Medulla oblongata (tissue), 1 donor: ENCODE results near the gene ASF1B.
A peak's percentile ranks its signal among the peaks of the same experiment; 100 is the strongest.

Experiments used
- DNase-seq: peaks from one replicate; pipeline ENCODE4 v3.0.0-alpha.2; 2015; ENCODE audit errors: extremely low spot score

The ASF1B gene

GRCh38 chr19:14088634-14089411, 47.6 kb downstream of the ASF1B start:
- no peak for DNase-seq

GRCh38 chr19:14086098-14086497, 50.3 kb downstream of the ASF1B start:
- no peak for DNase-seq

DNA sequence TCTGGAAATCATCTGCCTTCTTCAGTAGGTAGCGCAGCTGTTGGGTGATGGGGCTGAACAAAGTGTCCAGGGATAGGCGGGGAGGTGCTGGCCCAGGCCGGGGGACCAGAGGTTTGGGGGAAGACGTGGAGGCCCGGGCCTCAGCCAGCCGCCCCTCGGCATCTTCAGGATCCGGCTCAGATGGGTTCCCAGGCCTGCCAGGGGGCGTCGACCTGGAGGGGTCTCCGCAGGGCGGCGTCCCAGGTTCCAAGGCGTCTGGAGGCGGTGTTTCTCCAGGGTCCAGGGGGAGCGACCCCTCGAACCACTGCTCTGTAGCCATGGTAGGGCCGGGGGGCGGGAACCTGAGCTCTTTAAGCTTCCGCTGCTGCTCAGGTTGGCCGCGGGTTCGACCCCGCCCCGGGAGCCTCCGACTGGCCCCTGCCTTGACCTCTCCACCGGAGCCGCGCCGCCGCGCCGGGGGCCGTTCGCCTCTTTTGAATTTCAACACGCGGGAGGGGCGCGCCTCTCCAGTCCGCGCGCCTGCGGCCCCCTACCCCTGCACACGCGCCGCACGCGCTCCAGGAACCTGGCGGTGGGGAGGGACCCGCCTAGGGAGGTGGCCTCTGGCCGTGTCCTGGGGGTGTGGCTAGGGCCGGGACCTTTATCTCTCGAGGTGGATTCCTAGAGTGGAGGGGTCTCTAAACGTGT, 50.9 kb downstream of the ASF1B start, which contains the start of gene C19orf67:
Gene C19orf67 (minus strand): TSS at position 475 of the 687 bp plus-strand sequence. CDS start 156 bp downstream, at position 319.
- no peak for DNase-seq

DNA sequence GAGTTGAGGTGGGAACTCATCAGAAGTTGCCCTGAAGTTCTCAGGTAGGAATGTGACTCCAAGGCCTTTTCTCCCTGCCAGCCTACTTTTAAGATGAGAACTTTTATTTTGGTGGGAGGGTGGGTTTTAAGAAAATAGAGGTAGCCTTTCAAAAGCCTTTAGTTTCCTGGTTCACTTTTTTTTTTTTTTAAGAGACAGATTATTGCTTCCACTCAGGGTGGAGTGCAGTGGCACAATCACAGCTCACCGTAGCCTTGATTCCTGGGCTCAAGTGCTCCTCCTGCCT, 53.8 kb downstream of the ASF1B start:
- no peak for DNase-seq

DNA sequence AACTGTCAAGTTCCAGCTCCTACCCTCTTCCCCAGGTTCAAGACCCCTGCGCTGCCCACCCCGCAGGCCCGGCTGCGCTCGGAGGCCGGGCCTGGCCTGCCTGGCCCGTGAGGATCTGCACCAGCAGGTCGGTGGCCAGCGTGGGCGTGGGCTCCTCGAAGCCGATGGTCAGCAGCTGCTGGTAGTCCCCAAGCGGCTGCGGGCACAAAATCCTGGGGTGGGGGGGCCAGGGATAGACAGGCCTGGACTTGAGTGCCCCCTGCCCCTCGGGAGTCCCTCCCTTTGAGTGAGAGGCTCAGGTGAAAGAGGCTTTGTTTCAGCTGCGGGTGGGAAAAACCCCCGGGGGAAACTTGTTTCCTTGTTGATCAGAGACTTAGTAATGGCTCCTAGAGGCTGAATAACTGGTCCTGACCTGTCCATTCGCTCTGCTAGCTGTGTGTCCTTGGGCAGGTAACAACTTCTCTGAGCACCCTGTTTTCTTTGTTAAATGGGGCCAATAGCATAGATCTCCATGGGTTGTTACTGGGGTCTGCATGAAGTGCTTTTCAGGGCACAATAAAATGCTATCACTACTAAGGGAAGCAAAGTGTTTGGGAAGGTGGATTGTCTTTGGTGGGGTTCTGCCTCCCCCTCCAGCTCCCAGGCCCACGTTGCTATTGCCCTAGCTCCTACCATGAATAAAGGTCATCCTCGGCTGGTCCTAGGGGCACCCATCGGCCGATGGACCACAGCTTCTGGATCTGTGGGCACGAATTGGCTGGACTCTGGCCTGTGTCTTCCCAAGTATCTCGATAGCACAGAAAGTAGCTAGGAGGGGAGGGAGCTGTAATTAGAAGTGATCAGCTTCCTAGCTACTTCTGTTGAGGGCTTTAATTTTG, 54.4 kb downstream of the ASF1B start:
- no peak for DNase-seq

- peak; percentile 100 for DNase-seq
These were observed 55.2 kb downstream of the ASF1B start for GRCh38 chr19:14080887-14081796.

DNA sequence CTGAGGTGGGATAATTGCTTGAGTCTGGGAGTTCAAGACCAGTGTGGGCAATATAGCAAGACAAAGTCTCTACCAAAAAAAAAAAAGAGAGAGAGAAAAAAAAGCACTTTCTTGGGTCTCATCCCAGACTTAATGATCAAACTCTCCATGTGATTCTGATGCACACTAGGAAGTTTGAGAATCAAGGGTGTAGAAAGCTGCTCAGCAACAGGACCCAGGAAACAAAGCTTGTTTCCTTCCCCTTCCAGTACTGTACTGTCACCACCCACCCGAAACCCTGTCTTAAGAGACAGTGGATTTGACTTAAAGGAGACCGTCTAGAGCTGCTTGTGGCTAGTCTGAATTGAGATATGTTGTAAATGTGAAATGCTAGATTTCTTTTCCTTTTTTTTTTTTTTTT, 58.0 kb downstream of the ASF1B start:
- DNase-seq = peak; percentile 71

- peak; percentile 39 for DNase-seq
These were observed 62.2 kb downstream of the ASF1B start for GRCh38 chr19:14073925-14074838.

- peak; percentile 66 for DNase-seq
These were observed 63.0 kb downstream of the ASF1B start for GRCh38 chr19:14073261-14073924.

DNA sequence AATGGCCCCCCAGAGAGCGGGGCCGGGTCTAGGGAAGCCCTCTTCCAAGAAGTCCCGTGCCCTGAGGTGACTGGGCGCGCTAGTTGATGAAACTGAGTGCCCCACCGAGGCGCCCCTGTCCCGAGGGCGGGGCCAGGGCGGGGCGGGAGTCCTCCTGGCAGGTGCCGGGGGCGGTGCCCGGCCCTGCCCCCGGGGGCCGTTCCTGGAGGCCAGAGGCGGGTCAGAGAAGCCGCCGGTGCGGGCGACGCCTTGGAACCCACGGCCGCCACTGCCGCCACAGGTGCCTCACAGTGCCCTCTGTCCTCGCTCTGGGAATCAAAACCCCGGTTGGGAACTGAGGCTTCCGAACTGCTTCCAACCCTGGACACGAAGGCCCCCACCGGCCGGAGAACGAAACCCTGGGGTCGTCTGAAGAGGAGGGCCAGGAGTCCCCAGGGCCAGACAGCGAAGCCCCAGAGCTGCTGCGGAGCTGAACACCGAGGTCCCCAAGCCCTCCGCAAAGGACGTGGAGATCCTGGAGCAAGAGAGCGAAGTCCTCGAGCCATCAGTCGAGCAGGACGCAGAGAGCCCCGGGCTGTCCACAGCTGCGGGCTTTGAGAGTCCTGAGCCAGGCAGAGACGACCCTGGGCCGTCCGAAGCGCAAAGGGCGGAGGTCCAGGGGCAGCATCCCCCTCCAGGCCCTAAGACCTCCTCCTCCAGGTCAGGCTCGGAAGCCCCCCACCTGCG, 63.7 kb downstream of the ASF1B start, which contains the start of gene MISP3:
Gene MISP3 (plus strand): TSS at position 252 of the 726 bp plus-strand sequence. CDS start 524 bp downstream, outside the sequence.
- DNase-seq = peak; percentile 22

GRCh38 chr19:14070268-14071050, 65.9 kb downstream of the ASF1B start:
- DNase-seq = no peak
